ENCODE measurements around the gene GPR37.

- TF ChIP-seq EZH2 (IDR thresholded peaks at IDR 0.05) (no peak), CTCF (IDR thresholded peaks at IDR 0.05) (no peak), EZH2phosphoT487 (IDR thresholded peaks at IDR 0.05) (no peak)
Observed at GRCh38 chr7:124796771-124797170, 31.2 kb upstream of the GPR37 start.

Measured in neural progenitor cell (in vitro differentiated cells).